Activated gamma-delta T cell treated with anti-CD3 and anti-CD28 coated beads, Interleukin-2, amount 50 U/mL, for 16 hours (primary cell): ENCODE data around the gene SIGLEC7.
"Not testable (repeated sequence)": the region's sequence is repeated elsewhere in the genome, so short reads cannot be mapped to it uniquely, and the experiment has no call there.

ENCODE experiments used
- DNase-seq: peaks from one replicate; pipeline ENCODE4 v3.0.0-alpha.2; 2020; ENCODE audit warnings: low read depth

SIGLEC7 gene

GRCh38 chr19:51139299-51140014, 2.6 kb upstream of the SIGLEC7 start:
- DNase-seq = no peak

DNA sequence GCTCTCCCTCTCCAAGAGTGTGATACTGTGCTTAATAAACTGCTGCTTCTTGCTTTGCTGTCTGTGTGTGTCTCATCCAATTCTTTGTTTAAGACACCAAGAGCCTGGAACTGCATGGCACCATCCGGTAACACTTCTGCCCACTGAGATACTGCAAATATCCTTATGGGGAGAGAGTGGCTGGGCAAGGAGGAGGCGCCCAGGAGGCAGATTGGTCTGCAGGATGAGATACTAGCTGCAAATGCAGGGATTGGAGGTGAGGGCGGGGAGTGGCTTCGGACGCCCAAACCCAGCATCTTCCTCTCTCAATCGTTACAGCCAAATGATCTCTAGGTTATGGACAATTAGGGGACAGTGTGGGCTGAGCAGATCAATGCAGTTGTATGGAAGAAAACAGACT, 1.7 kb upstream of the SIGLEC7 start:
- no peak for DNase-seq

DNA sequence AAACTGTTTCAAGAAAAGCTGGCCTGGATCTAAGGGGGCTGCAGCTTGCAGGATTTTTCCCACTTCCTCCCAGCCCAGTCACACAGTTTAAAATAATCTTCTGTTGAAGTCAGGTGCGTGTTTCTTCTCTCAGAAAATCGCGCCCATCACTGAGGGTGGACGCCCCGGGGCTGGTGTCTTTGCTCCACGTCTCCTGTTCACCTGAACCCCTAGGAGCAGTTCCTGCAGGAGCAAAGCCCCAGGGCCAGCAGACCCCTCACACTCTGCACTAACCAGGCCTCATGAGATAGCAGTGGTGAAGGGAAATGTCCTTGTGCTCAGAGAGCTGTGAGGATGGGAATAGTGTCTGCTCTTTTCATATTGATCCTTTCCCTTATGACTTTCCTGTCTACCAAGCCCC, 920 bp upstream of the SIGLEC7 start:
- no peak for DNase-seq

DNA sequence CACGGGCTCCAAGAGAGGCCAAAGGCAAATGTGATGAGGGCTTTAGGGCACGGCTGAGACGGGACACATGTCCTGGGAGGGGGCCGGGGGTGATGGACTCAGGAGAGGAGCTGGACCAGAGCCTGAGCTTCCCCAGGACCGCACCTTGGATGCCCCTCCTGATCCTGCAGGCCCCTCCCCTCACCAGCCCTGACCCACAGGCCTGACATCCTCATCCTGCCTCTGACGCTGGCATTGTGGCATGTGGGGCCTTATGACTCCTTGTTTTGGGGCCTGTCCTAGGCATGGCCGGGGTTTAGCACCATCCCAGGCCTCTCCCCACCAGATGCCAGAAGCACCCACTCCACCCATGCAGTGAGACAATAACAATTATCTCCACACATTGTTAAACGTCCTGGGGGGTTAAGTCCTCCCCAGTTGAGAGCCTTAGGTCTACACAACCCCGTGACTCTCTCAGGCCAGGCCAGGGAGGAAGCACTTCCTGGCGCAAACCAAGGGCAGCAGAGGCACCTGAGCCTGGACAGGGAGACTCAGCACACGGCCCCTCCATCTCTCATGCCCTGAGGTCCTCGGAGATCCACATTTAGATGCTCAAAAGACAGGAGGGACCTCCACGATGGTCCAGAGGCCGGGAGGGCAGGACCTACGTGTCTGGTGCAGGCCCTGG, 841 bp downstream of the SIGLEC7 start:
- DNase-seq = not testable (repeated sequence)

DNA sequence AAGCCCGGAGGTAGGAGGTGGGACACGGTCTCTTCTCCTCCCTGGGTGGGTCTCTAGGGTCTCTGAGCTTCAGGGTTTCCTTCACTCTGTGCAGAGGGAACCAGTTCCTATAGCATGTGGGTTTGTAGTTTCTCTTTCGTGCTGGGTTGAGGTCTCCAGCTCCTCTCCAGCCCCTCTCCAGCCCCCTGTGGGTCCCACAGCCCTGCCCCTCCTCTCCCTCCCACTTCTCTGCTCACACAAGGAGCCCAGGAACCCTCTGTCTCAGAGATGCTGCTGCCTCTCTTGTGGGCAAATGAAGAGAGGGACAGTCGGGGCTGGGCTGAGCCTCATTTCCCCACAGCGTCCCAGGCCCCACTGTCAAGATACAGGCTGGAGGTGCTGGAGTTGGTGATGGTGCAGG, 1.4 kb downstream of the SIGLEC7 start:
- no peak for DNase-seq

GRCh38 chr19:51144482-51145045, 2.5 kb downstream of the SIGLEC7 start:
- no peak for DNase-seq

- DNase-seq = no peak
Measured at GRCh38 chr19:51145916-51146493, 3.9 kb downstream of the SIGLEC7 start.

DNA sequence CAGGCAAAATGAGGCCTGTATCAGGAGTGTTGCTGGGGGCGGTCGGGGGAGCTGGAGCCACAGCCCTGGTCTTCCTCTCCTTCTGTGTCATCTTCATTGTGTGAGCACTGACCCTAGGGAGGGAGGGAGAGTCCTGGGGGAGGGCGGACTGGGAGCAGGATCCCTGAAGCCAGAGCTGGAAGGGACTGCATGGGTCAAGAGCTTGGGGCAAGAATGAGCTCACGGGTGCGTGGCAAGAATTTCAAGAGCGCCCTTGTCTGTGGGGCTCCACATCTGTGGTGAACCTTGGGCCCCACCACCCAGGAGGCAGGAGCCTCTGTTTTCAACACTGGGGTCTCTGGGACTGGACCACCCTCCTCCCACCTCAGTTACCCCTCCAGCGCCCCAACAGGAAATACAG, 4.7 kb downstream of the SIGLEC7 start:
- DNase-seq = no peak

- no peak for DNase-seq
Measured at GRCh38 chr19:51147663-51148062, 5.6 kb downstream of the SIGLEC7 start.

GRCh38 chr19:51148580-51148979, 6.5 kb downstream of the SIGLEC7 start:
- DNase-seq = no peak

DNA sequence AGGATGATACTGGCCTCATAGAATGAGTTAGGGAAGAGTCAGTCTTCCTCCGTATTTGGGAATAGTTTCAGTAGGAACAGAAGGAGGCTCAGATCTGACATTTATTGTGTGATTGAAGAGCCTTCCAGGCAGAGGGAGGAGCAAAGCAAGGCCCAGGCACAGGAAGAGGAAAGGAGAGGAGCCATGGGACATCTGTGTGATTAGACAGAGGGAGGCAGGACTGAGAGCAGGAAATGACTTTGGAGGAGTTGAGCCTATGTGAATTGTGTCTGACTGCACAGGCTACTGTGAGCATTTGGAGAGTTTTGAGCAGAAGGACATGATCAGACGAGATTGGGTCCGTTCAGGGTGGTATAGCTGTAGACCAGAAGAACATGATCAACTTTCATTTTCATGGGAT, 8.5 kb downstream of the SIGLEC7 start:
- DNase-seq = no peak

DNA sequence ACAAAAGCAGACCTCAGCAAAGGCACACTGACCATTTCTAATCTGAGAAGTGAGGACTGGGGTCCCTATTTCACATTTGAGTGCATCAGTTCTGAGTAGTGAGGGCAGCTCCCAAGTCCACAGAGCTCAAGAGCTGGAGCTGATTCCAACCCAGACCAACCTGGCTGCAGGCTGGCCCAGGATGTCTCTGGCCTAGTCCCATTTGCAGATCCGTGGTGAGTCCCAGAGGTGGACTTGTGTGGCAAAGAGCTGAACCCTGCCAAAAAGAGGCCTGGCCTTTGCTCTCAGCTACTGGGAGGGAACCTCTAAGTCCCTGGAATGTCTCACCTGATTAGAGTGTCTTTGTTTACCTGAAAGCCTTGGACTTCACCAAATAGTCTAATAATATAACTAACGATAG, 14.6 kb downstream of the SIGLEC7 start:
- no peak for DNase-seq

DNA sequence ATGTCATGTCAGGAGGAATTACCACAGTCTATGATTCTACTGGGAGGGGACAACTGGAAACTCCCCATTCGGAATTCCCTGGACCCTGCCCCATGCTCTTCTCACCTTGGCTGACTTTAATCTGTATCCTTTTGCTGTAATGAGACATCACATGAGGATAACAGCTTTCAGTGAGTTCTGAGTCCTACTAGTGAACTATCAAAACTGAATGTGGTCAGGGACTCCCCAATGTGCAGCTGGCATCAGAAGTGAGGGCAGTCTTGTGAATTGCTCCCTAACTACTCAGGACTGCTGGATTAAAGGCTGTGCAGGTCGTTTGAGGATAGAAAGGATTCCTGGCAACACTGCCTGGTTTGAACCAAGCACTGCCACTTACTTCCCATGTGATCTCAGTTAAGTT, 15.2 kb downstream of the SIGLEC7 start:
- DNase-seq = no peak

DNA sequence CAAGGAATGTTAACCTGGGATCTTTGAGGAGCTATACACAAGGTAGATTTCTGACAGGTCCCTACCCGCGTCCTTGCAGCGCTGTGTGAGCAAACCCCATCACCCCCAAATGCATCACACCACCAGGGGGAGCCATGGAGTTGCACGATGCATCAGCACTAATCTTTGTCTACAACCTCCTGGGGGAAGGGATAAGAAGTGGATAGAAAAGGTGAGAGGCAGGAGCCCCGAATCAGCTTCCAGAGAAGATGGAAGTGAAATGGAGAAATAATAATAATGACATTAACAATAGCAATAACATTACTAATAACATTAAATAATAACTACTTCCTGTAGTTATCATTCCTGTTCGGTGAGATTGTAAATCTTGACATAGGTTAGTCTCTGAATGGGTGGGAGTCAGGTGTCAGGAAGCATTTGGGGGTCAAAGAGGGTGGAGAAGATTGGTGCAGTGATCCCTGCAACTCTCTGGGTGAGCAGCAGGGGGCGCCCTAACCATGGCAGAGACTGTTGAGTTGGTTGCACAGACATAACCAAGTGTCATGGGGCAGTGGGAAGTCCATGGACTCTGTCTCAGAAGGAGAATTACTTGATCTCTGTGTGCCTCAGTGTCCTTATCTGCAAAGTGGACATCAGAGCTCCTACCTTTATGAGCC, 16.5 kb downstream of the SIGLEC7 start:
- DNase-seq = peak; percentile 74

DNA sequence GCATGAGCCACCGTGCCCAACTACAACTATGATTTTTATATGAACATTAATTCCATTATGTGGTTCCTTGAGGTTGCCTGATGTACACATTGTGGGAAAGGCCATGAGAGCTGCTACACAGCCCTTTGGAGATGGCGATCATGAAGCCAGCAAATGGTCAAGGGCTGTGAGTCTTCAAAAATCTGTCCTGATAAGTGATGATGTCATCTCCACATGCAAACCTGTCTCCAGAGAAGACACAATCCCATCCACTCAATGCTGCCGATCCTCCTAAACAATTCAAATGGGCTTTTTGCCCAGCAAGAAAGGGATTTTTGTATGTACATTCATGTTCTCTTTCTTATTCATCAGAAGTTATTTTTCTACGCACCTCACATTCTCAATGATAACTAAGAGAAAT, 17.6 kb downstream of the SIGLEC7 start:
- DNase-seq = no peak

- no peak for DNase-seq
Measured at GRCh38 chr19:51161266-51161665, 19.2 kb downstream of the SIGLEC7 start.

GRCh38 chr19:51161867-51162496, 19.9 kb downstream of the SIGLEC7 start:
- no peak for DNase-seq

- DNase-seq = no peak
Measured at GRCh38 chr19:51163257-51163656, 21.2 kb downstream of the SIGLEC7 start.

DNA sequence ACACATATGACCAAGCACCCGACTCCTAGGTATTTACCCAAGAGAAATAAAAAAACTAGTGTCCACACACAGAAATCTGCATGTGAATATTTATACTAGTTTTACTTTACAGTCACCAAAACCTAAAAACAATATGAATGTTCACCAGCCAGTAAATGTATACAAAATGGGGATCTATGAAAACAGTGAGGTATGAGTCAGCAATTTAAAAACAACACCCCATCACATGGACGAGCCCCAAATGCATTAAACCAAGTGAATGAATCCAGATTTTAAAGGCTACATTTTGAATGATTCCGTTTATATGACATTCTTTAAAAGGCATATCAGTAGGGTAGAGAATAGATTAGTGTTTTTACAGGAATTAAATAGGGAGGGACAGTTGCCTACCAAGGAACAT, 22.1 kb downstream of the SIGLEC7 start:
- no peak for DNase-seq

DNA sequence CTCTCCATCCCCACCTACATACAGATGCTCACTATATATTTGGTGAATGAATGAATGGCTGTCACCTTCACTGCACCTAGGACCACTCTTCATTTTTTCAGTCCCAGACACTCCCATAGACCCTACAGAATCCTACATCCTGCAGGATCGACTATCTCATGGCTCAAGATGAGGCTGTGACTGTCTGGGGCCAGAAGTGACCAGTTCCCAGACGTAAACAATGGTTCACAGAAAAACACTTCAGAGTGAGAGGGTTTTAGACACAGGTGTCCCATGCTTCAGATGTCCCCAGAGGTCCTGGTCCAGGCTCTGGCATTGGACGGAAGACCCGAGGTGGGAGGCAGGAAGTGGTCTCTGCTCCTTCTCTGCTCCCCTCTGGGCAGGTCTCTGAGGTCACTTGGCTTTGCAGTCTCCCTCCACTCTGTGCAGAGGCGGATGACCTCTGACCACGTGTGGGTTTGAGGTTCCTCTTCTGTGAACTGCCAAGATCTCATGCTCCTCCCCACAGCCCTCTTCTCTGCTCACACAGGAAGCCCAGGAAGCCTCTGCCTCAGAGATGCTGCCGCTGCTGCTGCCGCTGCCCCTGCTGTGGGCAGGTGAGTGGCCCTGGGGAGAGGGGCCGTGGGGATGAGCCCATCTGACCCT, 24.9 kb downstream of the SIGLEC7 start:
- DNase-seq = peak; percentile 18

- DNase-seq = no peak
Measured at GRCh38 chr19:51168564-51169282, 26.6 kb downstream of the SIGLEC7 start.
